Mesodermal cell (in vitro differentiated cells): Measurements from ENCODE around the gene ARRB2.

Experiments used
- H3K27ac ChIP-seq: 2 replicates; pipeline ENCODE4 v1.7.0; 2013; ENCODE audit warnings: mild to moderate bottlenecking, low read depth, low read length, moderate library complexity; ENCODE audit not compliant: severe bottlenecking
- H3K36me3 ChIP-seq: 2 replicates; pipeline ENCODE4 v1.7.1; 2013; ENCODE audit warnings: mild to moderate bottlenecking, low read length, moderate library complexity; ENCODE audit not compliant: control insufficient read depth, insufficient read depth
- H3K4me1 ChIP-seq: one replicate; pipeline ENCODE4 v1.7.1; 2013; ENCODE audit warnings: mild to moderate bottlenecking, low read length; ENCODE audit not compliant: insufficient read depth, control insufficient read depth, poor library complexity, severe bottlenecking
- H3K4me3 ChIP-seq: 2 replicates; pipeline ENCODE4 v1.7.0; 2013; ENCODE audit warnings: low read length, control low read depth, mild to moderate bottlenecking; ENCODE audit not compliant: insufficient read depth, poor library complexity, severe bottlenecking; ENCODE audit errors: extremely low read depth
- H3K9me3 ChIP-seq: 2 replicates; pipeline ENCODE4 v1.7.1; 2013; ENCODE audit warnings: mild to moderate bottlenecking, low read length, moderate library complexity; ENCODE audit not compliant: control insufficient read depth
- WGBS, 2 experiments: methylation state at CpG; one replicate each; pipeline ENCODE4 v1.1.5; 2013; ENCODE audit warnings: missing lambda C conversion rate in 2 of 2; ENCODE audit not compliant: insufficient coverage in 2 of 2; 5-methylcytosine and 5-hydroxymethylcytosine counted together

The ARRB2 gene

DNA sequence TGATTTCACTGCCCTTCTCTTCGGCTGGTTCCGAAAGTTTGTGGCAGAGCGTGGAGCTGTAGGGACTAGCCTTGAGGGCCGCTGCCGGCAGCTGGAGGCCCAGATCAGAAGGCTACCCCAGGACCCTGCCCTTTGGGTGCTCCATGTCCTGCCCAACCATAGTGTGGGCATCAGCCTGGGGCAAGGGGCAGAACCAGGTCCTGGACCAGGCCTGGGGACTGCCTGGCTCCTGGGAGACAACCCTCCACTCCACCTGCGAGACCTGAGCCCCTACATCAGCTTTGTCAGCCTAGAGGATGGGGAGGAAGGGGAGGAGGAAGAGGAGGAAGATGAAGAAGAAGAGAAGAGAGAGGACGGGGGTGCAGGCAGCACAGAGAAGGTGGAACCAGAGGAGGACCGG is 30.2 kb downstream of the ARRB2 start:
- no peaks in the 10 kb centered on the region for H3K36me3 ChIP-seq
- peaks cover 11% of the 10 kb centered on the region for H3K4me1 ChIP-seq
- H3K4me3 ChIP-seq, result no peak overlapping the region
- no peak overlapping the region for H3K27ac ChIP-seq
- H3K9me3 ChIP-seq, result no peaks in the 10 kb centered on the region
- WGBS, 2 experiments, result 88 to 94% methylated on average over 5 to 6 of the region's 8 CpGs

DNA sequence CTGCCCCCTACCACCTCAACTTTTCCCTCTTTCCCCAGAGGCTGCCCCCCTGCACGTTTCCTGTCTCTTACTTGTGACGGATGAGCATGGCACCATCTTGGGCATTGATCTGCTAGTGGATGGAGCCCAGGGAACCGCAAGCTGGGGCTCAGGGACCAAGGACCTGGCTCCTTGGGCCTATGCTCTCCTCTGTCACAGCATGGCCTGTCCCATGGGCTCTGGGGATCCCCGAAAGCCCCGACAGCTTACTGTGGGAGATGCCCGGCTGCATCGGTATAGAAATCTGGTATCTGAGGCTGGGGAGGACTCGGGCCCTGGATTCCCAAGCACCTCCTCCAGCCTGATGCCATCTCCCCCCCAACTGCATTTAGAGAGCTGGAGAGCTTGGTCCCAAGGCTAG is 31.1 kb downstream of the ARRB2 start:
- Histone ChIP-seq H3K9me3 (no peaks in the 10 kb centered on the region), H3K36me3 (no peaks in the 10 kb centered on the region), H3K4me3 (no peak overlapping the region), H3K27ac (no peak overlapping the region), H3K4me1 (peaks cover 11% of the 10 kb centered on the region)
- WGBS, 2 experiments, result 73 to 93% methylated on average over 4 of the region's 8 CpGs

DNA sequence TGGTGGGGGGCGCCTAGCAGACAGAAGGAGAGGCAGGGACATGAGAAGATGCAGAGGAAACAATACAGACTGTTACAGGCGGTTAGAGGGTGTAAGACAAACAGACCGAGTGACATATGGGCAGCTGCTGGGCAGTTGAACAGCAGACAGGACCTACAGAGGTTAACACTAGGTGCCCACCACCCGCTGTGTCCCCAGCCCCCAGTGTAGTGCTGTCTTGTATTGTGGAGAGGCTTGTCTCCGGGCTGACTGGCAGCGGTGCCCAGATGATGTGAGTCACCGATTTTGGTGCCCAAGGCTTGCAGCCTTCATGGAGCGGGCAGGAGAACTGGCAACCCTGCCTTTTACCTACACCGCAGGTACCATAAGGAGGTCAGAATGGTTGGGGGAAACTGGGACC is 31.7 kb downstream of the ARRB2 start:
- no peak overlapping the region for H3K27ac ChIP-seq
- no peaks in the 10 kb centered on the region for H3K36me3 ChIP-seq
- no peaks in the 10 kb centered on the region for H3K9me3 ChIP-seq
- peaks cover 11% of the 10 kb centered on the region for H3K4me1 ChIP-seq
- H3K4me3 ChIP-seq, result no peak overlapping the region
- WGBS, 2 experiments, result 87% methylated on average over 7 of the region's 9 CpGs

DNA sequence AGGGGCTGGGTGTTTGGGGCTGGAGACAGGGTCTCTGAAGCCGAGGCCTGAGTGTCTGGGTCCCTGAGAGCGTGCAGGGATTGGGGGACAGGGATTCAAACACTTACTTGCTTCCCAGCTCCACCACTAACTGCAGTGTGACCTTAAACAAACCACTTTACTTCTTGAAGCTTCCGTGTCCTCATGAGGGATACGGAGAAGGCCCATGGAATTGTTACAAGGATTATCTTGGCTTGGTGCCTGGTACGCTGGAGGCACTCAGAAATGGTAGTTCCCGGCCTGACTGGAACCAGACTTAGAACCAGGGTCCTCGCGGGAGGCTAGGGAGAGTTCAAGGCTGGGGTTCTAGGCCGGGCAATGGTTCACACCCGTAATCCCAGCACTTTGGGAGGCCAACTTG is 32.2 kb downstream of the ARRB2 start:
- Histone ChIP-seq H3K27ac (no peak overlapping the region), H3K36me3 (no peaks in the 10 kb centered on the region), H3K4me3 (no peak overlapping the region), H3K9me3 (no peaks in the 10 kb centered on the region), H3K4me1 (peaks cover 11% of the 10 kb centered on the region)
- WGBS, 2 experiments, result 80 to 94% methylated on average over 5 to 9 of the region's 10 CpGs

DNA sequence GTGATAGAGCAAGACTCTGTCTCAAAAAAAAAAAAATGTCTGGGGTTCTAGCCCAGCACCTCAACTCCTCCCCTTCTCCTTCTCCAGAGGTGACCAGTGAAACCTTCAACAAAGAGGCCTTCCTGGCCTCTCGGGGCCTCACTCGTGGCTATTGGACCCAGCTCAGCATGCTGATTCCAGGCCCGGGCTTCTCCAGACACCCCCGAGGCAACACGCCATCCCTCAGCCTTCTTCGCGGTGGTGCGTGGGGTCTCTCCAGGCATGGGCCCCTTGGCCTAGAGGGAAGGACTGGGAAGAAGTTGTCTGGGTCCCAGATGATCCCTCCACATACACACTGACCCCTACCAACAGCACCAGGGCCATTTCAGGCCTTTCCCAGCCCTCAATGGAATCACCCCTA is 32.8 kb downstream of the ARRB2 start:
- no peak overlapping the region for H3K27ac ChIP-seq
- WGBS, 2 experiments, result 86 to 95% methylated on average over 3 to 5 of the region's 8 CpGs
- no peaks in the 10 kb centered on the region for H3K36me3 ChIP-seq
- H3K4me1 ChIP-seq, result peaks cover 14% of the 10 kb centered on the region
- no peak overlapping the region for H3K4me3 ChIP-seq
- no peaks in the 10 kb centered on the region for H3K9me3 ChIP-seq

DNA sequence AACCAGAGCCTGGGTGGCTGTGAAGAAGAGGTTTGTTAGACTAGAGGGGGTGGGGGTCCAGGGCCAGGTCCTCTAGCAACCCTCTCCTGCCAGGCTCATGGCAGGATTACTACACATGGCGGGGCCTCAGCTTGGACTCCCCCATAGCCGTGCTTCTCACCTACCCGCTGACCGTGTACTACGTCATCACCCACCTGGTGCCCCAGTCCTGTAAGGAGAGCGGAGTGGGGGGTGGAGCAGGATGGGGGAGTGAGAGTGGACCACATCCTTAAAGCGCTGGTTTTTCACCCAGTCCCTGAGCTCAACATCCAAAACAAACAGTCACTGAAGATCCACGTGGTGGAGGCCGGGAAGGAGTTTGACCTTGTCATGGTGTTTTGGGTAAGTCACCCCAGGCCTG is 33.5 kb downstream of the ARRB2 start:
- no peak overlapping the region for H3K27ac ChIP-seq
- WGBS, 2 experiments, result 90% methylated on average over 4 of the region's 9 CpGs; no CpG with 5 or more reads in 1 of the 2 experiments
- no peaks in the 10 kb centered on the region for H3K36me3 ChIP-seq
- H3K4me1 ChIP-seq, result peaks cover 7% of the 10 kb centered on the region
- H3K9me3 ChIP-seq, result no peaks in the 10 kb centered on the region
- H3K4me3 ChIP-seq, result no peak overlapping the region

DNA sequence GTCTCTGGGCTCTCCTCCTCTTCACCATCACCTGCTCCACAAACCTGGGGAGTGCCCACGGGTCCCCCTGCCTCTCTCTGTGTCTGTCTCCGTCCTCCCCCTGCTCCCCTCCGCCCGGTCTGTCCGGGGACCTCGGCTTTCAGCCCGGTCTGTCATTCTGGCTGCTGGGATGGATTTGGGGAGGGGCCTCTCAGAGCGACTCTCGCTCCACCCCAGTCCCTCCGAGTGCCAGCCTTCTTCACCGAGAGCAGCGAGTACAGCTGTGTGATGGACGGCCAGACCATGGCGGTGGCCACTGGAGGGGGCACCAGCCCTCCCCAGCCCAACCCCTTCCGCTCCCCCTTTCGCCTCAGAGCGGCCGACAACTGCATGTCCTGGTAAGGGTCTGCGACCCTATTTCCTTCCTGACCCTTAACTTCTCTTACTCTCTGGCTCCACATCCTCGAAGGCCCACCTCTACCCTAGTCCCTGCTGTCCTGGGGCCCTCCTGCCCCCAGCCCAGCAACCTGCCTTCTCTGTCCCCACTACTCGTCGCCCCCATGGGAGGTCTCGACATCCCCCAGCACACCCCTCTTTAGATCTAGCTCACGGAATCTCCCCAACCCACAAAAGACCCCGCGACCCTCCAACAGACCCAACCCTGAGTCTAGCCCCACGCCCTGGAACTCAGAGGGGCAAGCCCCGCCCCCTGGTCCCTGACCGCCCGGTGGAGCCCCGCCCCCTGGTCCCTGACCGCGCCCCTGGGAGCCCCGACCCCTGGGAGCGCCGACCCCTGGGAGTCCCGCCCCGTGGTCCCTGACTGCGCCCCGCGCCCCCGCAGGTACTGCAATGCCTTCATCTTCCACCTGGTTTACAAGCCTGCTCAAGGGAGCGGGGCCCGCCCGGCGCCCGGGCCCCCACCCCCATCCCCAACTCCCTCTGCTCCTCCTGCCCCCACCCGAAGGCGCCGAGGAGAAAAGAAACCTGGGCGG is 34.9 kb downstream of the ARRB2 start:
- Histone ChIP-seq H3K36me3 (no peaks in the 10 kb centered on the region), H3K4me3 (peak overlapping the region; percentile 18), H3K4me1 (peaks cover 4% of the 10 kb centered on the region), H3K27ac (no peak overlapping the region), H3K9me3 (no peaks in the 10 kb centered on the region)
- 7 to 16% methylated on average over 25 to 29 of the region's 51 CpGs for WGBS, 2 experiments

DNA sequence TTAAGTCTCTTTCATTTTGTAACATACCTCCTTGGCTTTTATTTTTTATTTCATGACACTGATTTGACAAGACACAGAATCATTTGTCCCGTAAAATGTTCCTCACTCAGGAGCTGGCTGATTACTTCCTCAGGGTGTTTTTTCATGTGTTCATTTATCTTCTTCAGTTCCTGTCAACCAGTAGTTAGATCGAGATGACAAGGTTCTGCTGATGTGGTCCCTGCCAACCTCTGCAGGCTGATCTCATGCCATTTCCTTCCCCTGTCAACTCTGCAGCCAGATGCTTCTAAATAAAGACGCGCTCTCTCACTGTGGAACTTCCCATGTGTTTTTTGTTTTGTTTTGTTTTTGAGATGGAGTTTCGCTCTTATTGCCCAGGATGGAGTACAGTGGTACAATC is 37.4 kb downstream of the ARRB2 start:
- peaks cover 4% of the 10 kb centered on the region for H3K4me1 ChIP-seq
- H3K9me3 ChIP-seq, result no peaks in the 10 kb centered on the region
- WGBS, 2 experiments, result 86 to 92% methylated on average over 3 to 5 of the region's 5 CpGs
- no peak overlapping the region for H3K27ac ChIP-seq
- no peak overlapping the region for H3K4me3 ChIP-seq
- H3K36me3 ChIP-seq, result no peaks in the 10 kb centered on the region

DNA sequence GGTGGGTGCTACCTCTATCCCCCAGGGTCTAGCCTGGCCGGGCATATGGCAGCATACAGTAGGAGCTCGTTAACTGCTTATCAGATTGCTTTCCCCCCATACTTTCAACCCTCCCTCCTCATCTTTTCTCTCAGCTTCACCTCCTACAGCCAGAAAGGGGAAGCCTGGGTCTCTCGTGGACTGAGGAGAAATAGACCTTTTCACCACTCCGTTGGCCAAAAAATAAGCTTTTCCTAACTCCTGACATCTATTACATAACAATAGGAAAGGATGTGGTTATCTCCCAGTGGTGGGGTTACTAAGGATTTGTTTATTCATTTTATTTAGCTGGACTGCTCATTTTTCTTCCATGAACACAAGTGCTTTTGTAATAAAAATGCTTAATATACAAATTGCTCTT is 38.3 kb downstream of the ARRB2 start:
- Histone ChIP-seq H3K4me1 (peaks cover 4% of the 10 kb centered on the region), H3K9me3 (no peaks in the 10 kb centered on the region), H3K36me3 (no peaks in the 10 kb centered on the region), H3K4me3 (no peak overlapping the region), H3K27ac (no peak overlapping the region)
- WGBS, 2 experiments, result 82 to 88% methylated on average over 2 of the region's 4 CpGs

DNA sequence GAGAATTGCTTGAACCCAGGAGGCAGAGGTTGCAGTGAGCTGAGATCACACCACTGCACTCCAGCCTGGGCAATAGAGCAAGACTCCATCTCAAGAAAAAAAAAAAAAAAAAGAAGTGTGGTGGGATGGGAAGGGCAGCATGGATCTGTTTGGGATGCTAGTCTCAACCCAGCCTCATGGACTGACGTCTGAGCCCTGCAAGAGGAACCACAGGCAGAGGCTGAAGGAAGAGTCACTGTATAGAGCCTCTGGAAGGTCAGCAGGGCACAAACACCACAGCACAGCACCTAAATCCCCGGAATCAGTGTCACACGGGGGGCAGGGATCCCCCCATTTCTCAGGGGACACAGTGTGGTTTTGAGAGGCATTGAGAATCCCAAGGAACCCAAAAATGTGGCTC is 40.2 kb downstream of the ARRB2 start:
- H3K4me3 ChIP-seq, result no peak overlapping the region
- H3K27ac ChIP-seq, result no peak overlapping the region
- H3K9me3 ChIP-seq, result no peaks in the 10 kb centered on the region
- 42 to 46% methylated on average over 3 of the region's 3 CpGs for WGBS, 2 experiments
- no peaks in the 10 kb centered on the region for H3K36me3 ChIP-seq
- peaks cover 4% of the 10 kb centered on the region for H3K4me1 ChIP-seq

DNA sequence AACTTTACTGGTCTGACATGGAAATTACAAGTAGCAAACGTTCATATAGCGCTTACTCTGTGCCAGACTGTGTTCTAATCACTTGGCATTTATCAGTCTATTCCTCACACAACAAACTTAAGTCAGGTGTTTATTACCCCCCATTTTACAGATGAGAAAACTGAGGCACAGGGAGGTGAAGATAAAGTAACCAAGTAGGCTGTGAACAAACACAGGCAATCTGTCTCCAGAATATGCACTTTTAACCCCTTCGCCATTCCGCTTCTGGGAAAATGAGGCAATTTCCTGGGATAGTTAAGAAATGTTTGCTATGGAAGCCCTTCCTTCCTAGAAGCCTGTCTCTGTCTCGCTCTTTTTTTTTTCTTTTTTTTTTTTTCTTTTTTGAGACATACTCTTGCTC is 41.5 kb downstream of the ARRB2 start:
- H3K9me3 ChIP-seq, result no peaks in the 10 kb centered on the region
- H3K27ac ChIP-seq, result no peak overlapping the region
- H3K4me3 ChIP-seq, result no peak overlapping the region
- WGBS, 2 experiments, result 100% methylated on average over 1 to 2 of the region's 5 CpGs
- peaks cover 4% of the 10 kb centered on the region for H3K4me1 ChIP-seq
- no peaks in the 10 kb centered on the region for H3K36me3 ChIP-seq
